HFF-Myc (cell line): ENCODE measurements around the gene LCE3A.

ENCODE experiments used
- DNase-seq: peaks from one replicate; pipeline ENCODE4 v3.0.0-alpha.2; 2011; ENCODE audit warnings: low read depth; ENCODE audit errors: extremely low read depth
- H3K4me3 ChIP-seq: replicated peaks from 2 replicates; pipeline ENCODE4 v1.5.1; 2011; ENCODE audit warnings: low read depth, mild to moderate bottlenecking, control low read depth, low read length
- CTCF ChIP-seq: IDR thresholded peaks from 2 replicates; pipeline ENCODE4 v1.5.1; 2012; ENCODE audit warnings: mild to moderate bottlenecking, low read depth, low read length, control low read depth; ENCODE audit errors: missing control alignments

The LCE3A gene

GRCh38 chr1:152646656-152647055 is 23.8 kb upstream of the LCE3A start:
- H3K4me3 ChIP-seq: no peak overlapping the region
- TF ChIP-seq CTCF: no peak
- no peak for DNase-seq

GRCh38 chr1:152645146-152645545 is 22.2 kb upstream of the LCE3A start:
- no peak for TF ChIP-seq CTCF
- no peak for DNase-seq
- H3K4me3 ChIP-seq: no peak overlapping the region

- no peak overlapping the region for H3K4me3 ChIP-seq
- TF ChIP-seq CTCF: no peak
- no peak for DNase-seq
Observed at GRCh38 chr1:152643945-152644344, 21.0 kb upstream of the LCE3A start.

GRCh38 chr1:152640351-152640750 is 17.4 kb upstream of the LCE3A start:
- TF ChIP-seq CTCF: no peak
- no peak for DNase-seq
- no peak overlapping the region for H3K4me3 ChIP-seq

- no peak overlapping the region for H3K4me3 ChIP-seq
- DNase-seq: no peak
- no peak for TF ChIP-seq CTCF
Observed at GRCh38 chr1:152630596-152630995, 7.7 kb upstream of the LCE3A start.

- DNase-seq: no peak
- no peak overlapping the region for H3K4me3 ChIP-seq
- TF ChIP-seq CTCF: no peak
Observed at GRCh38 chr1:152626744-152627143, 3.8 kb upstream of the LCE3A start.

- no peak for DNase-seq
- TF ChIP-seq CTCF: no peak
- H3K4me3 ChIP-seq: no peak overlapping the region
Observed at GRCh38 chr1:152623203-152623844, 421 bp upstream of the LCE3A start.
